GM21423 (cell line): ENCODE results near the gene TMEM184C.

Experiments used
- ATAC-seq: cut with Tn5 transposase; IDR thresholded peaks from one replicate; pipeline ENCODE4 v1.9.1; 2021; ENCODE audit warnings: mild to moderate bottlenecking, moderate library complexity; ENCODE audit not compliant: unreplicated experiment

TMEM184C gene

DNA sequence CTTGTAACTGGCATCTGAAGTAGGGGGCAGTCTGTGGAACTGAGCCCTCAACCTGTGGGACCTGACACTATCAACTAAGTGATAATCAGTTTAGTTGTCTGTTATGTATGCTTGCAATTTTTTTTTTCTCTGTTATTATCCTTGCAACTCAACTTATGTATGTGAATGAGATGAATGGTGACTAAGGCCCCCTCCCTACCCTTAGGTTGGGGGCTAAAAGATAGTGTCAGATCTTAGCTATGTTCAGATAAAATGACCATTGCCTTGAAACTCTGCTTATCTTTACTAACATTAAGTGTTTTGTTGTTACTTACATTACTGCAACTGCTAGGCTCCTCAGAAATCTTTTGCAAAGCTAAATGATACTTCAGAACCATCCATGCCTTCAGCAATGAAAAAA lies 31.5 kb downstream of the TMEM184C start:
- ATAC-seq = no peak

GRCh38 chr4:147651563-147651962 lies 34.4 kb downstream of the TMEM184C start:
- no peak for ATAC-seq

- no peak for ATAC-seq
Observed at GRCh38 chr4:147655639-147656038, 38.4 kb downstream of the TMEM184C start.

DNA sequence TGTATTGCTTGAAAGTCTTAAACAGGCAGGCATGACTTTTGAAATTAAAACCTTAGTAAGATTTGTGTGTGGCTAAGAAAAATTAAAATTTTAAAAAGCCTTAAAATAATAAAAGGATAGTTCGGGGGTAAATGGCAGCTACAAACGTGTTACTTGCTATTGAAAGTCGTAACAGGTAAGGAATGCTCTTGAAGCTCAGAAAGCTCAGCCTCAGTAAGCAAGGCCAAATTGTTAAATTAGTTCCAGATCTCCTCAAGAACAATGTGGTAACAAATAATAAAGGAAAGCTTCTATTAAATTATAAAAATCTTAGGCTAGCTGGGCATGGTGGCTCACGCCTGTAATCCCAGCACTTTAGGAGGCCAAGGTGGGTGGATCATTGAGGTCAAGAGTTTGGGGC lies 41.3 kb downstream of the TMEM184C start:
- no peak for ATAC-seq

- no peak for ATAC-seq
Observed at GRCh38 chr4:147674073-147674472, 56.9 kb downstream of the TMEM184C start.

- no peak for ATAC-seq
Observed at GRCh38 chr4:147674496-147674895, 57.3 kb downstream of the TMEM184C start.

DNA sequence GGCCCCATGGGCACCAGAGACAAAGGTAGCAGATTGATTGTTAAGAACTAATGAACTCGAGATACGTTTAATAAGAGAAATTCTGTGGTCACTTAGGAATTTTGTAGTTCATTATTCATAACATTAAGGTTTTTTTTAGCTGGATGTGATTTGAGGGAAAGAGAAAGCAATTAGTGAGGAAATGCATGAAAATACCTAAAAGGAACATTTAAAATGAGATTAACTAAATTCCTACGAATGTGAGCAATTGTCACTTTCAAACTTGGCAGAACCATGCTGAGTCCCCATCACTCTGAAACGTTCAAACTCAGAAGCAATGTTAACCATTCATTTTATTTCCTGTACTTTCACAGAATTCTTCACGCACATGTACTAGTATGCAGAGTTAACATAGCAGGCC lies 60.9 kb downstream of the TMEM184C start:
- no peak for ATAC-seq

- no peak for ATAC-seq
Observed at GRCh38 chr4:147678796-147679549, 61.8 kb downstream of the TMEM184C start.

- ATAC-seq = no peak
Observed at GRCh38 chr4:147682755-147683154, 65.6 kb downstream of the TMEM184C start.

DNA sequence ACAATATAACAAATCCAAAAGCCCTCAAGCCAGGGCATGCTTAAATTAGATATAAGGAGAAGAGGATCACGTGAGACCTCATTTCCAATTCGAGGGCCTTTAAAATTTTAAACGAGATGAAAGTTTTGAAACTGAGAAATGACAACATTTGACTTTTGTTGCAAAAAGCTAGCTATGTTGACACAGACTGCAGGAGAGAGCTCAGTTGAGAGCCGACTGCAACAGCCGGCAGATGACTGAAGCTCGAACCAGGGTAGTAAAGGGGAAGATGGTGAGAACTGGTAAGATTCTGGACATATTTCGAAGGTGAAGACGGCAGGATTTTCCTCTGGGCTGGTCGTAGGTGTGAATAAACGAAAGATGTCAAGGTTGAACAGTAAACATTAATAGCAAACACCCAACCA lies 66.0 kb downstream of the TMEM184C start:
- no peak for ATAC-seq

- ATAC-seq = peak; percentile 99
Observed at GRCh38 chr4:147683717-147684700, 66.8 kb downstream of the TMEM184C start, which contains the start of gene PRMT9. Gene PRMT9, minus strand, starts transcription at chr4:147684163. Its CDS starts 176 bp downstream, at chr4:147683987.

DNA sequence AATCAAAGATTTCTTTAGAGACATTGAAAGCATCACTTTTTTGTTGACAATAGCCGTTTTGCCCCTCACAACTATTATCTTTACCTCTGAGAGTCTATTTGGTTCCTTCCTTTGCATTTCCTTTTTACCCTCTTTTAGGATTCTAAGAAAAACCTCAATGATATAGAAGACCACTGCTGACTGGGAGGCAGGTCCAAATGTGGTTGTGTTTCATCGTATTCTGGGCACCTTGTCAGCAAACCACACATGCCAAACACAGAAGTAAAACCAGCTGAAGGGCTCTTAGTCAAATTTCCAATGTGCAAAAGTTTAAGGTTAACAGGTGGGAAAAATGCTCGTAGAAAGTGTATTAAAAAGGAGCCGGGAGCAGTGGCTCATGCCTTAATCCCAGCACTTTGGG lies 71.9 kb downstream of the TMEM184C start:
- ATAC-seq = no peak

DNA sequence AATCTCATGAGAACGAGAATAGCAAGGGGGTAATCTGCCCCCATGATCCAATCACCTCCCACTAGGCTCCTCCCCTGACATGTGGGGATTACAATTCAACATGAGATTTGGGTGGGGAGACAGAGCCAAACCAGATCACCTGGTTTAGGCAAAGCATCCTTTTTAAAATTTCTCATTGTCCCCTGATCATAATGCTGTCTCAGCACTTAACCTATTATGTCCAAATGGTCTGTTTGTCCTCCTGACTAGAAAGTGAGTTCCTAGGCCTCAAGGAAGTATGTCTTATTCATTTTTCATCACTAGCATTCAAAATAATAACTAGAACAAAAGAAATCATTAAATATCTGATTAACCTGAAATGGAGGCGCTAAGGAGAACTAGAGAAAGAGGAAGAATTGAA lies 74.6 kb downstream of the TMEM184C start:
- no peak for ATAC-seq

DNA sequence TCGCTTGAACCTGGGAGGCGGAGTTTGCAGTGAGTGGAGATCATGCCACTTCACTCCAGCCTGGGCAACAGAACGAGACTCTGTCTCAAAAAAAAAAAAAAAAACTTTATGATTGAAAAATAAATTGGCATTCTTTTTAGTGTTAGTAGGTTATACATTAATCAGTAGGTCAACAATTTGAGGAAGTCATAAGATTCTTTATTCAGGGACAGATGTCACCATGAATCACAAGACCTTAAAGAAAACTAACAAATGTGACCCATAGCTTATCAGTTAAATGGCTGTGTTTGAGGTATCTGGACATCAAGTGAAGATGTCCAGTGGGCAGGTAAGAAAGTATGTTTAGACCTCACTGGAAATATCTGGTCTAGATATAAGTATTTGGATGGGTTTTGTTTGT lies 76.0 kb downstream of the TMEM184C start:
- no peak for ATAC-seq

GRCh38 chr4:147696866-147697265 lies 79.7 kb downstream of the TMEM184C start:
- ATAC-seq = no peak

DNA sequence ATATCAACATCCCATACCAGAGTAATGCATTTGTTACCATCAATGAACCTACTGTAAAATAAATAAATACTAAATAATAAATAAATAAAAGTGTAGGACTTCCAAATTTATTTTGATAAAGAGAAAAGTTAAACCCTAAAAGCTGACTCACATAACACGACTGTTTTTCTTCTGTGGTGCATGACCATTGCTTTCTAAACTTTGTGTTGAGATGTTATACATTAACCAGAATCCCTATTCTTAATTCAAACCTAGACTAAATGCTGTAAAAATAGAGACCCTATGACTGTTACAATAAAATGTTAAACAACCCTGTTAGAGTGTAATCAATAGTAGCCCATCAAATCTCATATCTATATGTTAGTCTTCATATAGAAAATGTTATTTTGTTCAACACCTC lies 87.6 kb downstream of the TMEM184C start:
- ATAC-seq = peak; percentile 62

DNA sequence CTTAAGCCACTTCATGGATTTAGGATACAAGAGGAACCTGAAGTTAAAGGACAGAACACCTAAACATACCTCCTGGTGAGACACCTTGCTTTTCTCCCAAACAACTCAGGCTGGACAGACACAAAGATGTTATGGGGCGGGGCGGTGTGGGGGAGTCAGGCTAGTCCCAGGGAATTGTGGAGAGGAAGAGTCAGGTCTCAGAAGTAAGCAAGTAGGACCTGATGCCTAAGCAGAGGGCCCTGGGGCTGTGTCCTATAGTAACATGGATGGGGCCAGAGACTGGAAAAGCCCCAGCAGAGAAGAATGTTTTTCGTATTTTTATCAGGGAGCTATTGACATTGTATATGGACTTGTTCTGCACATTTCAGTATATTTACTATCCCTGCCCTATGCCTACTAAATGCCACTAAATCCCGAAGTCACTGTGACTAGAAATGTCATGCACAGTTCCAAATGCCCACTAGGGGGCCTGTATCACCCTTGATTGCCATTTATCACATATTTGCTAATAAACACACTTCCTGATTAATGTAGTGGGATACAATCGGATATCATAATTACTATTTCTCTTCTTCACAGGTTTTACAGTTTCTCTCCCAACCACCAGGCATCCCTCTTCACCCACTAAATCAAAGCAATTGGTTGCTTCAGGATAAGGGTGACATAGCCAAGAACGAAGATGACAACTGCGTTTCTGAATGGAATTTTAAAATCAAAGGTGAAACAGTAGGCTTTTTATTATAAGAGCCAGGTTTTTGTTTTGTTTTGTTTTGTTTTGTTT lies 90.9 kb downstream of the TMEM184C start:
- ATAC-seq = no peak

GRCh38 chr4:147709999-147710398 lies 92.8 kb downstream of the TMEM184C start:
- ATAC-seq = no peak

GRCh38 chr4:147714575-147715401 lies 97.6 kb downstream of the TMEM184C start:
- ATAC-seq = no peak

GRCh38 chr4:147717878-147718277 lies 100.7 kb downstream of the TMEM184C start:
- ATAC-seq = peak; percentile 87
